ENCODE measurements around the gene XRCC5.

Gene XRCC5

DNA sequence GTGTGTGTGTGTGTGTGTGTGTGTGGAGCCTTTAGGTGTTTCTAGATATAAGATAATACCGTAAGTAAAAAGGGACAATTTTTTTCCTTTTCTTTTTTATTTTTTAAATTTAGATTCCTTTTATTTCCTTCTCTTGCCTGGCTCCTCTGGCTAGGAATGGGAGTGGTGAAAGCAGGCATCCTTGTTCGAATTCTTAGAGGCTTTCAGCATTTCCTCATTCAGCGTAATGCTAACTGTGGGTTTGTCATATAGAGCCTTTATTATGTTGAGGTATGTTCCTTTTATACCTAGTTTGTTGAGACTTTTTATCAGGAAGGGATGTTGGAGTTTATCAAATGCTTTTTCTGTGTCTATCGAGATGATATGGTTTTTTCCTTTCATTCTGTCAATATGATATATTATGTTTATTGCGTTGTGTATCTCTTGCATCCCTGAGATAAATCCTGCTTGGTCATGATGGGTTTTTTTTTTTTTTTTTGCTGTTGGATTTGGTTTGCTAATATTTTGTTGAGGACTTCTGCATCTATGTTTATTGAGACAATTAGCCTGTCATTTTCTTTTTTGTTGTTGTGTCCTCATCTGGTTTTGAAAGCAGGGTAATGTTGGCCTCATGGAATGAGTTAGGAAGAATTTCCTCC is 120.2 kb downstream of the XRCC5 start:
- DNase-seq (ENCODE audit: low read depth in 2 of 2) = no peak

DNA sequence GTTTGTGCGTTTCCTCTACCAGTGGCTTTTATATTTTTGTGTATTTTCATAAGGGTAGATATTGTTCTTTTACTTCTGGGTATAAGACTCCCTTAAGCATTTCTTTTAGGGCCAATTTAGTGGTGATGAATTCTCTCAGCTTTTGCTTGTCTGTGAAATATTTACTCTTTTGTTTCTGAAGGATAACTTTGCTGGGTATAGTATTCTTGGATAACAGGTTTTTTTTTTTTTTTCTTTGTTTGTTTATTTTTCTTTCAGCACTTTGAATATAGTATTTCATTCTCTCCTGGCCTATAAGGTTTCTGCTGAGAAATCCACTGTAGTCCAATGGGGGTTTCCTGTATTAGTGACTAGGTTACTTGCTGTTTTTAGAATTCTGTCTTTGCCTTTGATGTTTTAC is 122.7 kb downstream of the XRCC5 start:
- DNase-seq (ENCODE audit: low read depth in 2 of 2) = no peak

DNA sequence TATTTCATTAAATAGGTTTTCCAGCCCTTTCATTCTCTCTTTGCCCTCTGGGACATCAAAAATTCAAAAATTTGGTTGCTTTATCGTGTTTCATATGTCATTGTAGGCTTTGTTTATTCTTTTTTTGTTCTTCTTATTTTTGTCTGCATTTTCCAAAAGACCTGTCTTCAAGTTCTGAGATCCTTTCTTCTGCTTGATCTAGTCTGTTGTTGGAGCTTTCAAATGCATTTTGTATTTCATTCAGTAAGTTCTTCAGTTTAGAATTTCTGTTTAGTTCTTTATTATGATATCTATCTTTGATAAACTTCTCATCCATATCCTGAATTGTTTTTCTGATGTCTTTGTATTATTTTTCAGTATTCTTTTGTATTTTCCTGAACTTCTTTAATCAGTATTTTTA is 123.6 kb downstream of the XRCC5 start:
- no peak for DNase-seq (ENCODE audit: low read depth in 2 of 2)

DNA sequence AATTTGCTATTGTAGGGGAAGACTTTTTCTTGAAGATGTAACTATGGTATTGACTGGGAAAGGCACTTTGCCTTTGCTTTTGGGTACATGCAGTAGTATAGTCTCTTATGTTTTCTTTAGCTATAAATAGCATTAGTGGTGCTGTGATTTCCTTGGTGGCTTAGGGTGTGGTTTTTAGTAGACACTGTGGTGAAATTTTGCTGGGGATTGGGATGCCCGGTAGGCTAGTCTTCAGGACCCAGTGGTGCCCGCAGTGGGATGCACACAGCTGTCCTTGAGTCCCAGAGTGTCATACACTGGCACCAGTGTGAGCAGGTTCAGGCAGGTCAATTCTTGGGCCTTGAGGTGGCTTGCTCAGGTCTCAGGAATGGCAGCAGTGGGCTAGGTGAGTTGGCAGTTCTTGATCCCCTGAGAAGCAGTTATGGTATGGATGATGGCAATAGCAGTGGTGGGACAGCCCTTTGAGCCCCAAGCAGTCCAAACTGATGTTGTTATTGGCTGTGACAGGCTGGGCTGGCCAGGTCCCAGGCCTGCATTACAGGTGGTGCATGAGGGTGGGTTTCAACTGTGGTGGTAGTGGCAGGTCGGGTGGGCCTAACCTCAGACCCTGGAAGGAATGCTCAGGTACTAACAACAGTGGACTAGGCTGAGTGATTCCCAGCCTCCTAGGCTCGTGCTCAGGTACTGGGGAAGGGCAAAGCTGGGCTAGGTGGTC is 124.3 kb downstream of the XRCC5 start:
- no peak for DNase-seq (ENCODE audit: low read depth in 2 of 2)

DNA sequence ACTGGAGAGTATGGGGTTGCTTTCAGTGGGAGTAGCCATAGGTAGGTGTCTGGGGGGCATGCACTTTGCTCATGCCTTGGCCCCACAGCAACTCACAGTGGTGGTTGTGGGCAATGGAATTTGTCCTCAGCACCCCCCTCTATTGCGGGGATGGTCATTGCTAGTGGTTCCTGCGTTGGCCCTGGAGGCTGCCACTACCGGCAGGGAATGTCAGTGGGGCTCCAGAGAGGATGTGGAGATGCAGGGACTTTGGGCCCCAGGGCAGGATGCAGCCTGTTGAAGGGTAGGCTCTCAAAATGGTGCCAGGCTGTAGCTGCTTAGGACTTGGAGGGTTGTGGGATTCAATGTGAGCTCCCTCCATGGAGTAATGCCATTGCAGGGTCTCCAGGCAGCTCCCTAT is 125.0 kb downstream of the XRCC5 start:
- no peak for DNase-seq (ENCODE audit: low read depth in 2 of 2)

DNA sequence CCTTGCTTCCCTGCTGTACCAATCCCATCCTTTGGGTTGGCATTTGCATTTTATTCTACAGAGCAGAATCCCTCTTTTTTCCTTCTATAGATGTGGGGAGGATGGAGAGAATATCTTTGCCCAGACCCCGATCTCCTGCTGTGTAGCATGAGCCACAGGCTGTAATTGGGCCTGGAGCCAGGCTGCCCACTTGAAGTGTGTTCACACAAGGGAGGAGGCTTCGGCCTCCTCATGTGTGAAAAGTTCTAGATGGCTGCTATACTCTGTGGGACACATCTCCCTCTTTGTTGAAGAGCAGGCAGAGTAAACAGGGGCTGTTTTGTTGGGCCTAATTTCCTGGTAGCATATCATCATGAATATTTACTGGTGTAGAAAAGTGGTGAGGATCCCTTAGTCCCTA is 126.3 kb downstream of the XRCC5 start:
- no peak for DNase-seq (ENCODE audit: low read depth in 2 of 2)

DNA sequence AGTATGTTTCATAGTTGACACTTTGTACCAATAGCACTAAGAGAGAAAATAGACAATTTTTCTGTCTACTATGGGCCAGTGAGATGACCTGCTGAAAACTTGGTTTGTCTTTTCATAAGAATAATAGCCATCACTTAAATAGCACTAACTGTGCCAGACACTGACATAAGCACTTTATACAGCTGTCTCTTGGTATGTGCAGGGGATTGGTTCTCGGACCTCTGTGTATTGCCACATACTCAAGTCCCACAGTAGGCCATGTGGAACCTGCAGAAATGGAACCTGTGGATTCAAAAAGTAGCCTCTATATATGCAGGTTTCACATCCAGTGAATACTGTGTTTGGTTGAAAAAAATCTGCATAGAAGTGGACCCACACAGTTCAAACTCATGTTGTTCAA is 126.7 kb downstream of the XRCC5 start:
- no peak for DNase-seq (ENCODE audit: low read depth in 2 of 2)

DNA sequence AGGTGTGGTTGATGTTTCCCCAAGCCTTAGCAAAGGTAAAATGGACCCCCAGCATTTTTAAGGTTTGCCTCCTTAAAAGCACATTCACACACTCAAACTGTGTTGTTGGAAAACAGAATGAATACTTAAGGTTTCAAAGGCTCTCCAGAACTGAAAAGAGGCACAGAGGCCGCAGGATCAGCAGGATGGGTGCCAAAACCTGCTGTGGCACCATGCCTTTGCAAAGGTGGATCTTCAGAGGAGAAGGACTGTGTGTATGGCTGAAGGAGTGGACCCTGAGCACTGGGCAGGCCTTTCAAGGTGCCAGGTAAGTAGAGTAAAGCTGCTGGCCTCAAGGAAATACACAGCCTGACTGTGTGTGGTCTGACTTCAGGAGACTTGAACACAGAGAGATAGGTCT is 127.3 kb downstream of the XRCC5 start:
- DNase-seq (ENCODE audit: low read depth in 2 of 2) = no peak

DNA sequence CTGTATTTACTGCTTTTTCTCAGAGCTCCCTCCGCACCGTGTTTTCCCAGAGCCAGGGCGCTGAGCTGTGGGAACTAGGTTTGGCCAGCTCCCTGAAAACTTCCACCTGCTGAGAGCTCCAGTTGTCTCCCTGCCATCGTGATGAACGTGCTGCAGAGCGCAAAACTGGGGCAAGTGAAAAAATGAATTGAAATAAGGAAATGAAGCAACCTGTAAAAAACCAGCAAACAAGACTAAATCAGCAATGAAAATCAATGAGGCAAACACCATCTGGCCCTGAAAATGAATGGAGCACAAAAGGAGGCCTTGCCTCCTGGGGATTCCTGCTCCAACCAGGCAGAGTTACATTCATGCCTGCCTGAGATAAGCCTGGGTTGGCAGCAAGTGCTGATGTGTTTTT is 133.2 kb downstream of the XRCC5 start:
- DNase-seq (ENCODE audit: low read depth in 2 of 2) = no peak

DNA sequence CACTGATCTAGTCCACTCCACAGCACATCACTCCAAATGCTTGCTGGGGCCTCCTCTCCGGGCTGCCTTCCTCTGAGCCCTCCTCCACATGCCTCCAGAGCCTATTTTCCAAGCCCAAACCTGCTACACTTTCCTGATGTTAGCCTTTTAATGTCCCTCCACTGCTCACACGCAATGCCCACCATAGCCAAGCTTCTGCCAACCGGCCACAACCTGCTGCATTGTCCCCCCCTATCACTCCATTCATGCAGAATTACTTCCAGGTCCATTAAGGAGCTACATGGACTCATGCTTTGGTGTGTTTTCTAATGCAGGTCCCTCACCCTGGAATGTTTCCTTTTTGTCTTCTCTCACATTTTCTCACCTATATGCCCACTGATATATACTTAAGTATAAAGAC is 133.9 kb downstream of the XRCC5 start:
- DNase-seq (ENCODE audit: low read depth in 2 of 2) = no peak

DNA sequence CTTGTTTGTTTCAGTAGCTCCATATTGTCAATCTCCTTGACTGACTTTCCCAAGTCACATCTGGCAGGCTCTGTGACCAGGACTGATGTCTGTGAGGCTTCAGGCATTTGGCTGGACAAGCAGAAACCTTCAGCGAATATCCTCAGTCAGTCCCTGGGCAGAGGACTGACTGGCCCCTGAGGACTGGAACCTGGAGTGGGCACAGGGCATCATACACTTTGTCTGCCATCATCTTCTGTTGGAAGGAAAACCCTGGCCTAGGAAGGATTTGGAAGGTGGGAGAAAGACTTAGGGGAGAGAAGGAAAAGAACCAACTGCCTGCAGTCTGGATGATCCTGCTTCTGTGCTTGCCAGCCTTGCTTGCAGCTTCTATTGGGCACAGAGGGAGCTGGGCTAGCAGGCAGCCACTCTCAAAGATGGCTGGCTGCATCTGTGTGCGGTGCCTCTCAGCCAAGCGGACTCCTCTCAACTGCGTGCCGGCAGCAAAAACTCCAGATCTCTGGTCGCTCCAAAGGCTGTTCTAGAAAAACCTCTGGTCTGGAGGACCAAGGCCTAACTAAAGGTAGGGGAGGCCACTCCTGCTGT is 136.3 kb downstream of the XRCC5 start:
- no peak for DNase-seq (ENCODE audit: low read depth in 2 of 2)

DNA sequence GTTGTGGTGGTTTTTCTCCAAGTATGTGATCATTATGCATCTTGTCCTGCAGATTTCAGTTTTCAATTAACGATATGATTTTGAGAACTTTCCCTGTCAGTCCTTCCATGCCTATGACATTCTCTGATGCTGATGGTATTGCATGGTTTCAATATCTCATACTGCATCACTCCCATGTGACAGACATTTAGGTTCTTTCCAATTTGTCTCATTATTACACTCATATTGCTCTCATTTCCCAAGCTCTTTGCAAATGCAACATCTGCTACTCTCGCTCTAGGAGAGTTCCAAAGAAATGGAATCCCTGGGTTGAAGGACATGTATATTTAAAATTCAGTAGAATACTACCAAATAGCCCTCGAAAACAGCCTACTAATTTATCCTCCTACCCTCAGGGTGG is 137.6 kb downstream of the XRCC5 start:
- DNase-seq (ENCODE audit: low read depth in 2 of 2) = no peak
